GM10266 (cell line): Measurements from ENCODE around the gene HLA-DPB1.

ENCODE experiments used
- DNase-seq: peaks from one replicate; pipeline ENCODE4 v3.0.0; 2012; ENCODE audit errors: extremely low spot score
- TF ChIP-seq, protein P1 (sequence below): IDR thresholded peaks from 2 replicates; pipeline ENCODE4 v1.5.1; 2012; ENCODE audit warnings: mild to moderate bottlenecking, low read depth; ENCODE audit not compliant: control insufficient read depth, insufficient read depth; ENCODE audit errors: missing control alignments

HLA-DPB1 gene

DNA sequence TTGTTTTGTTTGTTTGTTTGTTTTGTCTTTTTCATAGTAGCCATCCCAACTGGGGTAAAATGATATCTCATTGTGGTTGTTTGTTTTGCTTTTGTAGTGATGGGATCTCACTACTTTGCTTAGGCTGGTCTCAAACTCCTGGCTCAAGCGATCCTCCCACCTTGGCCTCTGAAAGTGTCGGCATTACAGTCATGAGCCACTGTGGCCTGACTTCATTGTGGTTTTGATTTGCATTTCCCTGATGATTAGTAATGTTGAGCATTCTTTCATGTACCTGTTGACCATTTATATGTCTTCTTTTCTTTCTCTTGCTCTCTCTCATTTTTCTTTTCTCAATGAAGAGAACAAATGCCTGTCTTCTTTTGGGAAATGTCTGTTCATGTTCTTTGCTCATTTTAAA lies 35.6 kb upstream of the HLA-DPB1 start:
- no peak for DNase-seq
- TF ChIP-seq, protein P1, sequence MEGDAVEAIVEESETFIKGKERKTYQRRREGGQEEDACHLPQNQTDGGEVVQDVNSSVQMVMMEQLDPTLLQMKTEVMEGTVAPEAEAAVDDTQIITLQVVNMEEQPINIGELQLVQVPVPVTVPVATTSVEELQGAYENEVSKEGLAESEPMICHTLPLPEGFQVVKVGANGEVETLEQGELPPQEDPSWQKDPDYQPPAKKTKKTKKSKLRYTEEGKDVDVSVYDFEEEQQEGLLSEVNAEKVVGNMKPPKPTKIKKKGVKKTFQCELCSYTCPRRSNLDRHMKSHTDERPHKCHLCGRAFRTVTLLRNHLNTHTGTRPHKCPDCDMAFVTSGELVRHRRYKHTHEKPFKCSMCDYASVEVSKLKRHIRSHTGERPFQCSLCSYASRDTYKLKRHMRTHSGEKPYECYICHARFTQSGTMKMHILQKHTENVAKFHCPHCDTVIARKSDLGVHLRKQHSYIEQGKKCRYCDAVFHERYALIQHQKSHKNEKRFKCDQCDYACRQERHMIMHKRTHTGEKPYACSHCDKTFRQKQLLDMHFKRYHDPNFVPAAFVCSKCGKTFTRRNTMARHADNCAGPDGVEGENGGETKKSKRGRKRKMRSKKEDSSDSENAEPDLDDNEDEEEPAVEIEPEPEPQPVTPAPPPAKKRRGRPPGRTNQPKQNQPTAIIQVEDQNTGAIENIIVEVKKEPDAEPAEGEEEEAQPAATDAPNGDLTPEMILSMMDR: no peak

GRCh38 chr6:33049323-33050013 lies 26.3 kb upstream of the HLA-DPB1 start:
- TF ChIP-seq, protein P1: peak; percentile 43
- DNase-seq: no peak

DNA sequence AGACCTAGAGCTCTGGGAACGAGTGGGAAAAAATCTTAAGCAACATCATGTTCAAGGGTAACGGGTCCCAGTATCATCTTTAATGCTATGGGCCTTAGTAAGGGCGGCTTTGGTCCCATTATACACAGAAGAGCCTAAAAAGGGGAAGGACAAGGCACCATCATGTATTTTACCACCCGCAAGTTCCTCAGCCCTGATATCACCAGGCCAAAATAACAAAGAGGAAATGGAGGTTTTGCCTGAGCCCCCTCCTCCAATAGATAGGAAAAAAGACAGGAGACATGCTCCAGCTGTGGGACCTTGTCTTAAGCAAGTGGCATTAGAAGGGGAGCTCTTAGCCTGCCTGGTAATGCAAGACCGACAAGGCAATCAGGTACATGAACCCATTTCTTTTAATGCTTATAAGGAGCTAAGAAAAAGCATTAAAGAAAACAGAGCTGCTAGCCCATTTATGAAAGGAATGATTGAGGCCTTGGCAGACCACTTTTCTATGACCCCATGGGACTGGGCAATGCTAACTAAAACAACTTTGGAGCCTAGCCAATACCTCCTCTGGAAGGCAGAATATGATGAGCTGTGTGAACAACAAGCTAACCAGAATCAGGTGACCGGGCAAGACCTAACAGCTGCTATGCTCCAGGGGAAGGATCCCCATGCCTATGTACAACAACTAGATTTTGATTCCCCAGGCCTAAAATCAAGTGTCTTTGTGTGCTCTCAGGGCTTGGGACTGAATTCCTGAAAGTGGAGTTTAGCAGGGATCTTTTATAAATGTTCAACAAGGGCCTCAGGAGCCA lies 25.6 kb upstream of the HLA-DPB1 start:
- DNase-seq: no peak
- TF ChIP-seq, protein P1: no peak

DNA sequence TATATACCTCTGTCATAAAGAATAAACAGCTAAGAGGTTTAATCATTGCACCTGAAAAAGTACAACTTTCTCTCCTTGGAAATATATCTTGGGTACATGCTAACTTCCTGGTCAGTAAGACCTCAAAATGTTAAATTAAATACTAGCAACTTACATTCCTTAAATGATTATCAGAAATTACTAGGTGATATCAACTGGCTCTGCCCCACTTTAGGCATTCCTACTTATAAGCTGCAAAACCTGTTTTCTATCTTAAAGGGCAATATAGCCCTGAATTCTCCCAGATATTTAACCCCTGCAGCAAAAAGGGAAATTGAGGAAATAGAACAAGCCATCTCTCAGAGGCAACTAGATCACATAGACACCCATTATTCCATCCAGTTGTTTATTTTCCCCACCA lies 23.2 kb upstream of the HLA-DPB1 start:
- TF ChIP-seq, protein P1: no peak
- DNase-seq: no peak

DNA sequence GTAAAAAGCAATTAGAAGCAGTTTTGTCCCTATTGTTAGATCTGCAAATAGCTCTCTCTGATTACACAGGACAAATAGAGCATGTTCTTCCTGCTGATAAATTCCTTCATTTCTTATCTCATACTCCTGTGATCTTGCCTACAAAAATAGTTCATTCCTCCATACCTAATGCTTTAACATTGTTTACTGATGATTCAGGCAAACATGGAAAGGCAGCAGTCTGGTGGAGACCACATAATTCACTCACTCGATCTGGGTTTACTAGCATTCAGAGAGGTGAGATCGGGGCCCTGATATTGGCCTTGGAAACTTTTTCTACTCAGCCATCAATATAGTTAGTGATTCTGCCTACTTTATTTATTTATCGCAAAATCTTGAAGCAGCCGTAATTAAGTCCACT lies 22.6 kb upstream of the HLA-DPB1 start:
- DNase-seq: no peak
- TF ChIP-seq, protein P1: no peak

GRCh38 chr6:33057222-33058150 lies 18.3 kb upstream of the HLA-DPB1 start:
- TF ChIP-seq, protein P1: no peak
- DNase-seq: no peak
